ENCODE results near the gene GVQW3. TPM values are rescaled to one million over a fixed set of nuclear protein-coding genes. Genes with fewer than 3 reads are reported as not detected.

The GVQW3 gene
- total and polyA plus RNA-seq, 2 of the 8 experiments (the other 6 are each of a cell fraction or from before 2014, with no cell fraction given), result 5.5 to 8.1 TPM

DNA sequence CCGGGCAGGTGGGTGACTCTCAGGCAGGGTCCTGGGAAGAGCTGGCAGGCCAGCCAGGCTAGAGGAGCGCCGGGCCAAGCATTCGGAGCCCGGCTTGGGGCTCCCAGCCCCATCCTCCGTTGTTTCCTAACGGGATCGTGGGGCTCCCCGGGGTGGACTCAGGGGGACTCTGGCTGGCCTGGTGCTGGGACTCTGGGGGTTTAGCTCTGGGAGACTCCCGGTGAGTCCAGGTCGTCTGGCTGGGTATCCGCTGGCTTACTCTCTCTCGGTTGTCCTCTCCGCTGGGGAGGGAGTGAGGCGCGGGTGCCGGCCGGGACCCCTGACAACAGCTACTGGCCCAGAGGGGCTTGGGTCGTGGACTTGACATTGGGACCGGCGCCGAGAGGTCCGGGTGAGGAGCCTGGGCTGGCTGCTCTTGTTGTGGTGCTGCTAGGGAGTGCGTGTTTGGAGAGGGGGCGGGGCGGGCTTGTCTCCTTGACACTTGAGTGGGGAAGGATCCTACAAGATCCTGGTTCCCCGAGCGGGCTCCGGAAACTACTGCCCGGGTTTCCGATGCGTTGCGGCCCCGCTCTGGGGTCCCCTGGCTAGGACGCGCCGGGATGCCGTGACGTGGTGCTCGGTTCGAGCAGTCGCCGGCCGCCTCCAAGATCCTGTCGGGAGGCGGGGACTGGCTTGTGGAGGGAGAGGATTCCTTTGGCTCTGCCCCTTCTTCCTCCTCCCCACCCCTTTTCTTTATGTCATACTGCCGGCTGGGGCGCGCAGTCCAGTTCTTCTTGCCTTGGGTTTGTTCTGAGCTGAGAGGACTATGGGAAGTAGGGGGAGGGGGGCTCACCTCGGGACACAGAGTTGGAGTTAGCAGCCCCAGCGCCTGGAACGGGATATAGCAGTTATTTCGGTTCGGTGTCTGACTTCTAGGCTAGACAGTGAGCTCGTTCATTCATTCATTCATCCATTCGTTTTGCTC, 64.3 kb downstream of the GVQW3 start (continued):
- TF ChIP-seq CTBP2 (IDR thresholded peaks at IDR 0.05; ENCODE audit: borderline replicate concordance, insufficient read depth, insufficient read length, low read length) (no peak), SIX5 (IDR thresholded peaks at IDR 0.05; ENCODE audit: low read depth, low read length) (no peak), SP2 (IDR thresholded peaks at IDR 0.05; ENCODE audit: low read length) (no peak), CREB1 (IDR thresholded peaks at IDR 0.05) (peak; percentile 70), TAF1 (IDR thresholded peaks at IDR 0.05; ENCODE audit: low read depth, low read length) (peak; percentile 77), KDM4A (IDR thresholded peaks at IDR 0.05; ENCODE audit: low read depth, low read length, severe bottlenecking) (peak; percentile 16), PHF8 (conservative IDR thresholded peaks at IDR 0.05; ENCODE audit: low read depth, low read length) (0 out of 2 replicates have a peak, but pooled peaks have one; percentile 52), TEAD4 (IDR thresholded peaks at IDR 0.05; ENCODE audit: low read depth, low read length) (no peak), CHD2 (IDR thresholded peaks at IDR 0.05; ENCODE audit: low read length) (no peak), ASH2L (IDR thresholded peaks at IDR 0.05; ENCODE audit: low read length) (peak; percentile 72), ZNF274 (IDR thresholded peaks at IDR 0.05; ENCODE audit: borderline replicate concordance, extremely low read depth, low read length) (no peak), KDM1A (IDR thresholded peaks at IDR 0.05; ENCODE audit: borderline replicate concordance, low read length) (no peak), EZH2 (IDR thresholded peaks at IDR 0.05; ENCODE audit: low read depth, low read length, severe bottlenecking) (no peak), YY1 (IDR thresholded peaks at IDR 0.05; ENCODE audit: low read depth, low read length) (no peak), RXRA (IDR thresholded peaks at IDR 0.05; ENCODE audit: insufficient read depth, low read depth, low read length) (no peak), SP4 (IDR thresholded peaks at IDR 0.05; ENCODE audit: low read length) (no peak), CBX5 (IDR thresholded peaks at IDR 0.05; ENCODE audit: low read depth, low read length) (no peak), JUN (IDR thresholded peaks at IDR 0.05; ENCODE audit: low read depth, low read length) (no peak), BCL11A (IDR thresholded peaks at IDR 0.05; ENCODE audit: low read depth in 2 of 2, low read length in 2 of 2) (no peak), SAP30 (IDR thresholded peaks at IDR 0.05; ENCODE audit: insufficient read depth, insufficient replicate concordance, low read length) (peak; percentile 41), TBP (IDR thresholded peaks at IDR 0.05; ENCODE audit: low read depth, low read length) (no peak; the same call in 1 of the 2 replicates)
- TF ChIP-seq, protein P1, sequence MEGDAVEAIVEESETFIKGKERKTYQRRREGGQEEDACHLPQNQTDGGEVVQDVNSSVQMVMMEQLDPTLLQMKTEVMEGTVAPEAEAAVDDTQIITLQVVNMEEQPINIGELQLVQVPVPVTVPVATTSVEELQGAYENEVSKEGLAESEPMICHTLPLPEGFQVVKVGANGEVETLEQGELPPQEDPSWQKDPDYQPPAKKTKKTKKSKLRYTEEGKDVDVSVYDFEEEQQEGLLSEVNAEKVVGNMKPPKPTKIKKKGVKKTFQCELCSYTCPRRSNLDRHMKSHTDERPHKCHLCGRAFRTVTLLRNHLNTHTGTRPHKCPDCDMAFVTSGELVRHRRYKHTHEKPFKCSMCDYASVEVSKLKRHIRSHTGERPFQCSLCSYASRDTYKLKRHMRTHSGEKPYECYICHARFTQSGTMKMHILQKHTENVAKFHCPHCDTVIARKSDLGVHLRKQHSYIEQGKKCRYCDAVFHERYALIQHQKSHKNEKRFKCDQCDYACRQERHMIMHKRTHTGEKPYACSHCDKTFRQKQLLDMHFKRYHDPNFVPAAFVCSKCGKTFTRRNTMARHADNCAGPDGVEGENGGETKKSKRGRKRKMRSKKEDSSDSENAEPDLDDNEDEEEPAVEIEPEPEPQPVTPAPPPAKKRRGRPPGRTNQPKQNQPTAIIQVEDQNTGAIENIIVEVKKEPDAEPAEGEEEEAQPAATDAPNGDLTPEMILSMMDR (IDR thresholded peaks at IDR 0.05; ENCODE audit: control extremely low read depth in 1 of 3, insufficient read depth in 1 of 3, low read depth in 1 of 3, low read length in 3 of 3), result peak in 2 of 3 experiments; percentile 2 to 24; a peak in 2 of 4 replicates

All from H1 (cell line).